MM.1S (cell line): ENCODE results near the gene TOMM7.

Experiments used
- CTCF ChIP-seq: fragments of 300-600 bp; sonication (generic); IDR thresholded peaks from 2 replicates; pipeline ENCODE4 v1.5.1; 2016; ENCODE audit warnings: antibody characterized with exemption, low read length, mixed read lengths
- EZH2 ChIP-seq: fragments of 300-600 bp; sonication (generic); optimal IDR thresholded peaks from 2 replicates; pipeline ENCODE3; 2017; ENCODE audit warnings: low read depth, mild to moderate bottlenecking, antibody characterized with exemption, low read length, mixed read lengths
- EZH2phosphoT487 ChIP-seq: fragments of 300-600 bp; sonication (generic); IDR thresholded peaks from 2 replicates; pipeline ENCODE4 v1.6.1; 2018; ENCODE audit warnings: antibody characterized with exemption, low read length

GRCh38 chr7:22858274-22858639 lies 35.6 kb upstream of the TOMM7 start:
- TF ChIP-seq EZH2 (no peak), CTCF (no peak), EZH2phosphoT487 (no peak)
